ENCODE results near the gene TMEM256.

DNA sequence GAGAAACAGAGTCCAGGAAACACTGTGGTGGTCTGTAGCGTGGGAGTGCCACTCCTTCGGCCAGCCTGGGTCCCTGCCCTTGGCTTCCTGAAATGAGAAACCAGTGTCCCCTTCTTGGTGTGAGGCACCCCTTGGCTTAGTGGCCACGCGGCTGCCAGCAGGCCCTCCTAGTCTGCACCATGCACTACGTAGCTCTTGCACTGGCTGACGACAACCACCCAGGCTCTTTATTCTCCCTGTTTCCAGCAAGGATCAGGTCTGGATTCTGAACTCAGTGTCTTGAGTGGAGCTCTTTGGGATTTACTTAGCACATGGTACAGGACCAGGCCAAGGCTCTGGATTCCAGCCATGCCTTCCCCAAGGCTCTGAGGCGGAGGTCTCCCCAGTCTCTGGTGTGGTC lies 23.7 kb upstream of the TMEM256 start:
- TF ChIP-seq, protein P1, sequence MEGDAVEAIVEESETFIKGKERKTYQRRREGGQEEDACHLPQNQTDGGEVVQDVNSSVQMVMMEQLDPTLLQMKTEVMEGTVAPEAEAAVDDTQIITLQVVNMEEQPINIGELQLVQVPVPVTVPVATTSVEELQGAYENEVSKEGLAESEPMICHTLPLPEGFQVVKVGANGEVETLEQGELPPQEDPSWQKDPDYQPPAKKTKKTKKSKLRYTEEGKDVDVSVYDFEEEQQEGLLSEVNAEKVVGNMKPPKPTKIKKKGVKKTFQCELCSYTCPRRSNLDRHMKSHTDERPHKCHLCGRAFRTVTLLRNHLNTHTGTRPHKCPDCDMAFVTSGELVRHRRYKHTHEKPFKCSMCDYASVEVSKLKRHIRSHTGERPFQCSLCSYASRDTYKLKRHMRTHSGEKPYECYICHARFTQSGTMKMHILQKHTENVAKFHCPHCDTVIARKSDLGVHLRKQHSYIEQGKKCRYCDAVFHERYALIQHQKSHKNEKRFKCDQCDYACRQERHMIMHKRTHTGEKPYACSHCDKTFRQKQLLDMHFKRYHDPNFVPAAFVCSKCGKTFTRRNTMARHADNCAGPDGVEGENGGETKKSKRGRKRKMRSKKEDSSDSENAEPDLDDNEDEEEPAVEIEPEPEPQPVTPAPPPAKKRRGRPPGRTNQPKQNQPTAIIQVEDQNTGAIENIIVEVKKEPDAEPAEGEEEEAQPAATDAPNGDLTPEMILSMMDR (IDR thresholded peaks at IDR 0.05; ENCODE audit: low read depth, low read length, missing input control), result no peak
- TF ChIP-seq JUND (IDR thresholded peaks at IDR 0.05) (no peak), RAD21 (IDR thresholded peaks at IDR 0.05) (no peak), HNF4A (conservative IDR thresholded peaks at IDR 0.05) (no peak), TAF1 (conservative IDR thresholded peaks at IDR 0.05) (no peak), NR2F2 (IDR thresholded peaks at IDR 0.05) (no peak), GABPA (IDR thresholded peaks at IDR 0.05 in 1 of 2, conservative IDR thresholded peaks at IDR 0.05 in 1 of 2) (no peak), SP1 (IDR thresholded peaks at IDR 0.05) (no peak), YY1 (IDR thresholded peaks at IDR 0.05) (no peak), FOXA1 (IDR thresholded peaks at IDR 0.05) (no peak)
- TF ChIP-seq, protein P2, sequence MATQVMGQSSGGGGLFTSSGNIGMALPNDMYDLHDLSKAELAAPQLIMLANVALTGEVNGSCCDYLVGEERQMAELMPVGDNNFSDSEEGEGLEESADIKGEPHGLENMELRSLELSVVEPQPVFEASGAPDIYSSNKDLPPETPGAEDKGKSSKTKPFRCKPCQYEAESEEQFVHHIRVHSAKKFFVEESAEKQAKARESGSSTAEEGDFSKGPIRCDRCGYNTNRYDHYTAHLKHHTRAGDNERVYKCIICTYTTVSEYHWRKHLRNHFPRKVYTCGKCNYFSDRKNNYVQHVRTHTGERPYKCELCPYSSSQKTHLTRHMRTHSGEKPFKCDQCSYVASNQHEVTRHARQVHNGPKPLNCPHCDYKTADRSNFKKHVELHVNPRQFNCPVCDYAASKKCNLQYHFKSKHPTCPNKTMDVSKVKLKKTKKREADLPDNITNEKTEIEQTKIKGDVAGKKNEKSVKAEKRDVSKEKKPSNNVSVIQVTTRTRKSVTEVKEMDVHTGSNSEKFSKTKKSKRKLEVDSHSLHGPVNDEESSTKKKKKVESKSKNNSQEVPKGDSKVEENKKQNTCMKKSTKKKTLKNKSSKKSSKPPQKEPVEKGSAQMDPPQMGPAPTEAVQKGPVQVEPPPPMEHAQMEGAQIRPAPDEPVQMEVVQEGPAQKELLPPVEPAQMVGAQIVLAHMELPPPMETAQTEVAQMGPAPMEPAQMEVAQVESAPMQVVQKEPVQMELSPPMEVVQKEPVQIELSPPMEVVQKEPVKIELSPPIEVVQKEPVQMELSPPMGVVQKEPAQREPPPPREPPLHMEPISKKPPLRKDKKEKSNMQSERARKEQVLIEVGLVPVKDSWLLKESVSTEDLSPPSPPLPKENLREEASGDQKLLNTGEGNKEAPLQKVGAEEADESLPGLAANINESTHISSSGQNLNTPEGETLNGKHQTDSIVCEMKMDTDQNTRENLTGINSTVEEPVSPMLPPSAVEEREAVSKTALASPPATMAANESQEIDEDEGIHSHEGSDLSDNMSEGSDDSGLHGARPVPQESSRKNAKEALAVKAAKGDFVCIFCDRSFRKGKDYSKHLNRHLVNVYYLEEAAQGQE (IDR thresholded peaks at IDR 0.05), result no peak
- TF ChIP-seq, protein P3, sequence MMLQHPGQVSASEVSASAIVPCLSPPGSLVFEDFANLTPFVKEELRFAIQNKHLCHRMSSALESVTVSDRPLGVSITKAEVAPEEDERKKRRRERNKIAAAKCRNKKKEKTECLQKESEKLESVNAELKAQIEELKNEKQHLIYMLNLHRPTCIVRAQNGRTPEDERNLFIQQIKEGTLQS (IDR thresholded peaks at IDR 0.05), result no peak
